Ishikawa (cell line): ENCODE results near the gene KNDC1.

Experiments
- CEBPB ChIP-seq: IDR thresholded peaks from 2 replicates; pipeline ENCODE4 v1.6.1; 2012
- CREB1 ChIP-seq: IDR thresholded peaks from 2 replicates; pipeline ENCODE4 v1.6.1; 2012; ENCODE audit warnings: low read depth
- EGR1 ChIP-seq: IDR thresholded peaks from 2 replicates; pipeline ENCODE4 v1.6.1; 2012
- EP300 ChIP-seq: IDR thresholded peaks from 2 replicates; pipeline ENCODE4 v1.6.1; 2012; ENCODE audit warnings: borderline replicate concordance
- FOXM1 ChIP-seq: IDR thresholded peaks from 2 replicates; pipeline ENCODE4 v1.6.1; 2012; ENCODE audit warnings: low read depth, borderline replicate concordance
- NFIC ChIP-seq: IDR thresholded peaks from 2 replicates; pipeline ENCODE4 v1.6.1; 2012
- RAD21 ChIP-seq: IDR thresholded peaks from 2 replicates; pipeline ENCODE4 v1.6.1; 2012; ENCODE audit warnings: low read depth
- TAF1 ChIP-seq: IDR thresholded peaks from 2 replicates; pipeline ENCODE4 v1.6.1; 2012; ENCODE audit warnings: low read depth, mild to moderate bottlenecking
- TCF12 ChIP-seq: IDR thresholded peaks from 2 replicates; pipeline ENCODE4 v1.6.1; 2012; ENCODE audit warnings: low read depth
- TEAD4 ChIP-seq: IDR thresholded peaks from 2 replicates; pipeline ENCODE4 v1.6.1; 2012
- USF1 ChIP-seq: IDR thresholded peaks from 2 replicates; pipeline ENCODE4 v1.6.1; 2012
- YY1 ChIP-seq: IDR thresholded peaks from 2 replicates; pipeline ENCODE4 v1.6.1; 2012; ENCODE audit warnings: low read depth
- ZBTB7A ChIP-seq: IDR thresholded peaks from 2 replicates; pipeline ENCODE4 v1.6.1; 2012; ENCODE audit warnings: low read depth
- TF ChIP-seq, protein P1 (sequence below): IDR thresholded peaks from 2 replicates; pipeline ENCODE4 v1.6.1; 2012; ENCODE audit warnings: low read depth, mild to moderate bottlenecking
- TF ChIP-seq, protein P2 (sequence below): IDR thresholded peaks from 2 replicates; pipeline ENCODE4 v1.6.1; 2012

Gene KNDC1

DNA sequence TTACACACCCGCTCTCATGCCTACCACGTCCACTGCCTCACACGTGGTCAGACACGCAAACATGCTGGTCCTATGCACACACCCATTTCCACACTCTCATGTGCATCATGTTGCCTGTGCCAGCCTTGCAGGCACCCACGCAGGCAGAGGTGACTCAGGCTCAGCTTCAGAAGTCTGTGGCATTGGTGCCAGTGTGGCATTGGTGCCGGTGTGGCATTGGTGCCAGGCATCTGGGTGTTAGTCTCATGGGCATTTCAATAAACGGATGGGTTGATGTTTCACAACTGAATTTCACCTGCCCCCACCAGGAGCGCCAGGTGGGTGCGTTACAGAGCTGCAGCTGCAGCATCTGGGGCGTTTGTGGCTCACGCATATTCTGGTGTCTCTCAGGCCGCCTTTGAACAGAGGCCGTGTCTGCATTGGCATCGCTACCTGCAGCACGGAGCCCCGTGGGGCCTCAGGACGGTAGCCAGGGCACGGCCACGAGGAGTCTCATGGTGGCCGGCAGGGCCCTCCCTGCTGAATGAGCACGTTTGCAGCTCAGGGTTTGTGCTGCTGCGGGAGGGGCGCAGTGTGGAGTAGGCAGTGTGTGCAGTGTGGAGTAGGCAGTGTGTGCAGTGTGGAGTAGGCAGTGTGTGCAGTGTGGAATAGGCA, 24.7 kb downstream of the KNDC1 start:
- no peak for TF ChIP-seq CEBPB

DNA sequence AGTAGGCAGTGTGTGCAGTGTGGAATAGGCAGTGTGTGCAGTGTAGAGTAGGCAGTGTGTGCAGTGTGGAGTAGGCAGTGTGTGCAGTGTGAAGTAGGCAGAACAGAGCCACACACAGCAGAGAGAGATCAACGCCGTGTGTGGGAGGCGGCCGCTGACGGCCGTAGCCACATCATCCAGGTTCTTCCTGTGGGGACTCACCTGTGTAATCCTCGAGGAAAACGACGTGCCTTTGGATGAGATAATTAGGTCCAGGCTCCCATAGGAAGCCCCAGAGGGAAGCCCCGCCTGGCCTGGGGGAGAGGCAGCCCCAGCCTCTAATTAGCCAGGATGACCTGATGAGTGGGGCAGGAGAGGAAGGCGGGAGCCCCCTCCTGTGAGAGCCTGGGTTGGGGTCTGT, 25.4 kb downstream of the KNDC1 start:
- no peak for TF ChIP-seq CREB1
- no peak for TF ChIP-seq TAF1
- no peak for TF ChIP-seq CEBPB
- TF ChIP-seq, protein P1, sequence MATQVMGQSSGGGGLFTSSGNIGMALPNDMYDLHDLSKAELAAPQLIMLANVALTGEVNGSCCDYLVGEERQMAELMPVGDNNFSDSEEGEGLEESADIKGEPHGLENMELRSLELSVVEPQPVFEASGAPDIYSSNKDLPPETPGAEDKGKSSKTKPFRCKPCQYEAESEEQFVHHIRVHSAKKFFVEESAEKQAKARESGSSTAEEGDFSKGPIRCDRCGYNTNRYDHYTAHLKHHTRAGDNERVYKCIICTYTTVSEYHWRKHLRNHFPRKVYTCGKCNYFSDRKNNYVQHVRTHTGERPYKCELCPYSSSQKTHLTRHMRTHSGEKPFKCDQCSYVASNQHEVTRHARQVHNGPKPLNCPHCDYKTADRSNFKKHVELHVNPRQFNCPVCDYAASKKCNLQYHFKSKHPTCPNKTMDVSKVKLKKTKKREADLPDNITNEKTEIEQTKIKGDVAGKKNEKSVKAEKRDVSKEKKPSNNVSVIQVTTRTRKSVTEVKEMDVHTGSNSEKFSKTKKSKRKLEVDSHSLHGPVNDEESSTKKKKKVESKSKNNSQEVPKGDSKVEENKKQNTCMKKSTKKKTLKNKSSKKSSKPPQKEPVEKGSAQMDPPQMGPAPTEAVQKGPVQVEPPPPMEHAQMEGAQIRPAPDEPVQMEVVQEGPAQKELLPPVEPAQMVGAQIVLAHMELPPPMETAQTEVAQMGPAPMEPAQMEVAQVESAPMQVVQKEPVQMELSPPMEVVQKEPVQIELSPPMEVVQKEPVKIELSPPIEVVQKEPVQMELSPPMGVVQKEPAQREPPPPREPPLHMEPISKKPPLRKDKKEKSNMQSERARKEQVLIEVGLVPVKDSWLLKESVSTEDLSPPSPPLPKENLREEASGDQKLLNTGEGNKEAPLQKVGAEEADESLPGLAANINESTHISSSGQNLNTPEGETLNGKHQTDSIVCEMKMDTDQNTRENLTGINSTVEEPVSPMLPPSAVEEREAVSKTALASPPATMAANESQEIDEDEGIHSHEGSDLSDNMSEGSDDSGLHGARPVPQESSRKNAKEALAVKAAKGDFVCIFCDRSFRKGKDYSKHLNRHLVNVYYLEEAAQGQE, result no peak

- TF ChIP-seq USF1 (no peak), FOXM1 (no peak), EGR1 (no peak), NFIC (no peak), RAD21 (no peak), ZBTB7A (no peak), CREB1 (no peak), TCF12 (no peak), TAF1 (no peak)
- TF ChIP-seq, protein P1, result no peak
Measured at GRCh38 chr10:133185916-133186315, 25.9 kb downstream of the KNDC1 start.

- no peak for TF ChIP-seq TCF12
Measured at GRCh38 chr10:133186416-133187090, 26.5 kb downstream of the KNDC1 start.

DNA sequence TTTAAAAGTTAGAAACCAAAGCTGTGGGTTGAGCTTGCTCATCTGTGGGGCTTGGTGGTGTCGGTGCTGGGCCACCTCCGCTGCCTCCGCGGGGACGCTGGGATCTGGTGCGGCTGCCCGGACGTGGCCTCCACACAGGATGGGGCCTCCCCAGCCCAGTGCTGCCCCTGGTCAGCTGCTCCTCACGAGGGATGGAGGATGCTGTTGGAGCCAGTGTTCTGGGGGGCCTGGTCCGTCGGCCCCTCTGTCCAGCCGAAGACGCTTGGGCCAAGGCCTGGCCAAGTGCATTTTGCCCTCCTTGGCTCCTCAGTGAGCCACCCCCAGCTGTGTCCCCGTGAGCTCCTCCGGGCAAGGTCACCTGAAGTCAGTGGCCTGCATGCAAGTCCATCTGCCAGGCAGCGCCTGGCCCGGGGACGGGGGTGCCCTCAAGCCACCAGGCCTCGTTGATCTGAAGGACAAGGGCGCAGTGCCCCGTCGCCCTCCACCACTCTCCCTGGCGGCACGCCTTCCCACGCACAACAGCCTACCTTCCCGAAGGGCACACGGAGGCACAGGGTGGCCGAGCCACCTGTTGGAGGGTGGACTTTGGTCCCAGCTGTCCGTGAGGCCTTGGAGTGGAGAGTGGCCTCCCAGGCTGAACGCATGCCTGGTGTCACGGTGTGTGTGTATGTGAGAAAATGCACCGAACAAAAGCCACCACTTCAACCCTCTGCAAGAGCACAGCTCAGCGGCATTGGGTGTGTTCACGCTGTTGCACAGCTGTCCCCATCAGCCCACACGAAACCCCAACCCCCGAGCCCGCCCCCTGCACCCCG, 27.3 kb downstream of the KNDC1 start:
- TF ChIP-seq CEBPB (no peak), TEAD4 (no peak), EGR1 (no peak), NFIC (no peak), RAD21 (no peak), YY1 (no peak), TCF12 (no peak), EP300 (no peak), FOXM1 (no peak), TAF1 (no peak), ZBTB7A (no peak), USF1 (no peak), CREB1 (no peak)
- TF ChIP-seq, protein P1, result no peak
- TF ChIP-seq, protein P2, sequence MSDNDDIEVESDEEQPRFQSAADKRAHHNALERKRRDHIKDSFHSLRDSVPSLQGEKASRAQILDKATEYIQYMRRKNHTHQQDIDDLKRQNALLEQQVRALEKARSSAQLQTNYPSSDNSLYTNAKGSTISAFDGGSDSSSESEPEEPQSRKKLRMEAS, result no peak
